HCT116 (cell line): ENCODE data around the gene PTPN1. TPM values are rescaled to one million over a fixed set of nuclear protein-coding genes. Genes with fewer than 3 reads are reported as not detected.

Experiments
- ATAC-seq: fragments of 200-7000 bp; cut with Tn5 transposase; 2 replicates; pipeline ENCODE4 v1.9.1; 2020; ENCODE audit warnings: mild to moderate bottlenecking, moderate library complexity
- BruUV-seq: library from RNA; stranded (reverse); fragments of 400-500 nt; replicated peaks from 2 replicates; lab custom pipeline; 2021; lab: Mats Ljungman, UMichigan
- CTCF ChIA-PET: fragments of 300-600 bp; sonication (Branson Sonifier 250); formaldehyde crosslinking; loops from one replicate; lab custom pipeline; 2021; ENCODE audit warnings: antibody characterized with exemption; lab: Charles Lee
- POLR2A ChIA-PET: fragments of 300-600, 350-600 bp; sonication (Branson Sonifier 250); formaldehyde crosslinking; loops from one replicate; lab custom pipeline; 2021; ENCODE audit warnings: antibody characterized with exemption; lab: Charles Lee
- RAD21 ChIA-PET, 2 experiments: fragments of 300-600 bp; sonication (Branson Sonifier 250); formaldehyde crosslinking; loops; one replicate each; lab custom pipeline; 2023; ENCODE audit warnings: low total read pairs in 2 of 2; ENCODE audit not compliant: uncharacterized antibody in 2 of 2, unreplicated experiment in 2 of 2, low non-redundant PET in 1 of 2; lab: Charles Lee
- DNase-seq: peaks from one replicate; pipeline ENCODE4 v3.0.0-alpha.2; 2010; ENCODE audit warnings: low read depth, low spot score
- H2AFZ ChIP-seq: fragments of 200-600 bp; shearing (Covaris generic), sonication (generic); 2 replicates; pipeline ENCODE4 v1.6.1; 2017; ENCODE audit warnings: low read depth, mixed run types, mixed read lengths, antibody characterized with exemption, low read length; ENCODE audit not compliant: poor library complexity, severe bottlenecking
- H3K27ac ChIP-seq: 2 replicates; pipeline ENCODE4 v1.5.1; 2012; ENCODE audit warnings: low read depth, low read length
- H3K27me3 ChIP-seq: fragments of 200-600 bp; sonication (generic); 2 replicates; pipeline ENCODE4 v1.6.1; 2016; ENCODE audit warnings: mixed run types, low read length, mixed read lengths; ENCODE audit not compliant: insufficient read depth
- H3K36me3 ChIP-seq, 2 experiments: fragments of 200-500 bp in 1 of 2; fragments of 200-600 bp in 1 of 2; sonication (Bioruptor generic) in 1 of 2; sonication (generic) in 1 of 2; 2 replicates each; pipeline versions ENCODE4 v1.5.1 to v1.6.1; 2014 to 2016; ENCODE audit warnings: low read length in 2 of 2, inconsistent platforms in 1 of 2, mixed read lengths in 1 of 2, mixed run types in 1 of 2; ENCODE audit not compliant: insufficient read depth in 2 of 2, control insufficient read depth in 1 of 2
- H3K4me1 ChIP-seq, 2 experiments: fragments of 200-600 bp in 1 of 2; sonication (generic) in 1 of 2; 2 replicates each; pipeline versions ENCODE4 v1.5.1 to v1.6.1; 2012 to 2017; ENCODE audit warnings: low read length in 2 of 2, inconsistent platforms in 1 of 2, mild to moderate bottlenecking in 1 of 2, mixed read lengths in 1 of 2, mixed run types in 1 of 2, moderate library complexity in 1 of 2; ENCODE audit not compliant: insufficient read depth in 2 of 2, control insufficient read depth in 1 of 2
- H3K4me2 ChIP-seq: fragments of 200-600 bp; sonication (generic); 2 replicates; pipeline ENCODE4 v1.6.1; 2017; ENCODE audit warnings: mixed run types, low read length, mixed read lengths
- H3K4me3 ChIP-seq, 2 experiments: fragments of 200-600 bp in 1 of 2; sonication (generic) in 1 of 2; replicated peaks in 1 of 2; 2 replicates each; pipeline ENCODE4 v1.5.1; 2011 to 2016; ENCODE audit warnings: low read length in 2 of 2, control low read depth in 1 of 2, low read depth in 1 of 2, mild to moderate bottlenecking in 1 of 2, mixed read lengths in 1 of 2, mixed run types in 1 of 2
- H3K79me2 ChIP-seq: fragments of 200-600 bp; sonication (generic); 2 replicates; pipeline ENCODE4 v1.6.1; 2017; ENCODE audit warnings: mild to moderate bottlenecking, mixed run types, low read length, moderate library complexity, mixed read lengths; ENCODE audit not compliant: insufficient read depth
- H3K9ac ChIP-seq: fragments of 200-600 bp; sonication (generic); 2 replicates; pipeline ENCODE4 v1.6.1; 2016; ENCODE audit warnings: low read length, mixed read lengths
- H3K9me2 ChIP-seq: fragments of 200-600 bp; sonication (generic), shearing (Covaris generic); 2 replicates; pipeline ENCODE4 v1.6.1; 2017; ENCODE audit warnings: mixed run types, mild to moderate bottlenecking, moderate library complexity; ENCODE audit not compliant: insufficient read depth
- H3K9me3 ChIP-seq, 2 experiments: fragments of 200-500 bp in 1 of 2; fragments of 200-600 bp in 1 of 2; sonication (Bioruptor generic) in 1 of 2; sonication (generic) in 1 of 2; 2 replicates each; pipeline ENCODE4 v1.6.1; 2014 to 2017; ENCODE audit warnings: low read length in 2 of 2, mixed read lengths in 2 of 2, inconsistent platforms in 1 of 2, low read depth in 1 of 2, mild to moderate bottlenecking in 1 of 2, mixed run types in 1 of 2, moderate library complexity in 1 of 2; ENCODE audit not compliant: control insufficient read depth in 1 of 2, insufficient read depth in 1 of 2
- H4K20me1 ChIP-seq: fragments of 200-600 bp; sonication (generic), shearing (Covaris generic); 2 replicates; pipeline ENCODE4 v1.6.1; 2017; ENCODE audit warnings: mixed run types, mild to moderate bottlenecking, moderate library complexity; ENCODE audit not compliant: insufficient read depth
- CBX3 ChIP-seq: IDR thresholded peaks from 2 replicates; pipeline ENCODE4 v1.6.1; 2012; ENCODE audit warnings: low read depth
- CEBPB ChIP-seq: IDR thresholded peaks from 2 replicates; pipeline ENCODE4 v1.6.1; 2012; ENCODE audit warnings: low read depth
- CTCF ChIP-seq, 3 experiments: fragments of 200-600 bp in 1 of 3; sonication (generic) in 1 of 3; IDR thresholded peaks in 2 of 3; conservative IDR thresholded peaks in 1 of 3; 2 replicates each; pipeline ENCODE4 v1.5.1; 2012 to 2017; ENCODE audit warnings: low read depth in 2 of 3, low read length in 2 of 3, antibody characterized with exemption in 1 of 3, borderline replicate concordance in 1 of 3, control low read depth in 1 of 3, mild to moderate bottlenecking in 1 of 3, mixed read lengths in 1 of 3, mixed run types in 1 of 3, moderate library complexity in 1 of 3; ENCODE audit not compliant: insufficient read depth in 1 of 3
- EGR1 ChIP-seq: IDR thresholded peaks from 2 replicates; pipeline ENCODE4 v1.6.1; 2012; ENCODE audit warnings: low read depth
- ELF1 ChIP-seq: IDR thresholded peaks from 2 replicates; pipeline ENCODE4 v1.6.1; 2012; ENCODE audit warnings: low read depth, borderline replicate concordance
- EZH2 ChIP-seq: fragments of 200-600 bp; sonication (generic); IDR thresholded peaks from 2 replicates; pipeline ENCODE4 v1.6.1; 2017; ENCODE audit warnings: antibody characterized with exemption, mixed run types
- EZH2phosphoT487 ChIP-seq: fragments of 200-600 bp; IDR thresholded peaks from 2 replicates; pipeline ENCODE4 v1.6.1; 2018; ENCODE audit warnings: antibody characterized with exemption, borderline replicate concordance
- FOSL1 ChIP-seq: IDR thresholded peaks from 2 replicates; pipeline ENCODE4 v1.6.1; 2012; ENCODE audit warnings: low read depth
- JUND ChIP-seq: IDR thresholded peaks from 2 replicates; pipeline ENCODE4 v1.6.1; 2012
- POLR2A ChIP-seq: IDR thresholded peaks from 2 replicates; pipeline ENCODE4 v1.7.0; 2011; ENCODE audit warnings: borderline replicate concordance; ENCODE audit not compliant: insufficient read depth, insufficient read length; ENCODE audit errors: extremely low read depth
- POLR2AphosphoS5 ChIP-seq: IDR thresholded peaks from 2 replicates; pipeline ENCODE4 v1.6.1; 2011; ENCODE audit warnings: mild to moderate bottlenecking, low read depth, low read length, moderate library complexity
- RAD21 ChIP-seq: IDR thresholded peaks from 2 replicates; pipeline ENCODE4 v1.6.1; 2012; ENCODE audit warnings: low read depth, mild to moderate bottlenecking
- SIN3A ChIP-seq: IDR thresholded peaks from 2 replicates; pipeline ENCODE4 v1.6.1; 2012; ENCODE audit warnings: low read depth
- SRF ChIP-seq: IDR thresholded peaks from 2 replicates; pipeline ENCODE4 v1.6.1; 2012; ENCODE audit warnings: low read depth
- YY1 ChIP-seq: IDR thresholded peaks from 2 replicates; pipeline ENCODE4 v1.6.1; 2011; ENCODE audit warnings: low read length, low read depth, moderate library complexity, mild to moderate bottlenecking; ENCODE audit not compliant: insufficient replicate concordance; ENCODE audit errors: extremely low read depth
- ZFX ChIP-seq: fragments of 450-650 bp; IDR thresholded peaks from 2 replicates; pipeline ENCODE4 v1.6.1; 2017
- ZNF274 ChIP-seq: fragments of 200-500 bp; sonication (Bioruptor generic); IDR thresholded peaks from 2 replicates; pipeline ENCODE4 v1.6.1; 2014; ENCODE audit warnings: mild to moderate bottlenecking, low read depth, low read length, inconsistent platforms
- intact Hi-C: fragments of 100-400 bp; cut with micrococcal nuclease; formaldehyde crosslinking; loops from 2 replicates; pipeline ENCODE4 v1.10.0; 2022
- total RNA-seq: library from RNA; stranded (reverse); gene quantifications from one replicate; pipeline ENCODE4 v1.2.1, GENCODE V29; 2021; ENCODE audit not compliant: unreplicated experiment
- TF ChIP-seq, protein P1 (sequence below): IDR thresholded peaks from 2 replicates; pipeline ENCODE4 v1.6.1; 2012
- TF ChIP-seq, protein P2 (sequence below): IDR thresholded peaks from 2 replicates; pipeline ENCODE4 v1.6.1; 2012

PTPN1 gene
- total RNA-seq, 1 experiment from 2014 or later: 47.5 TPM

- Histone ChIP-seq H3K9ac (no peak overlapping the region), H3K27ac (no peak overlapping the region), H3K9me2 (no peaks in the 10 kb centered on the region), H3K9me3 (no peaks in the 10 kb centered on the region), H2AFZ (no peak overlapping the region), H3K4me3 (no peak overlapping the region), H4K20me1 (no peaks in the 10 kb centered on the region), H3K79me2 (no peaks in the 10 kb centered on the region), H3K4me2 (no peak overlapping the region), H3K4me1 (peaks cover 2 to 4% of the 10 kb centered on the region in 2 experiments; a peak in 1 of 4 replicates), H3K27me3 (no peaks in the 10 kb centered on the region), H3K36me3 (no peaks in the 10 kb centered on the region)
- POLR2A ChIA-PET: no interaction called here
- TF ChIP-seq SRF: no peak
- TF ChIP-seq POLR2AphosphoS5: no peak
- TF ChIP-seq JUND: no peak
- TF ChIP-seq EZH2phosphoT487: no peak
- TF ChIP-seq YY1: no peak
- TF ChIP-seq, protein P1, sequence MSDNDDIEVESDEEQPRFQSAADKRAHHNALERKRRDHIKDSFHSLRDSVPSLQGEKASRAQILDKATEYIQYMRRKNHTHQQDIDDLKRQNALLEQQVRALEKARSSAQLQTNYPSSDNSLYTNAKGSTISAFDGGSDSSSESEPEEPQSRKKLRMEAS: no peak
- TF ChIP-seq FOSL1: no peak
- no peak for TF ChIP-seq EZH2
- TF ChIP-seq RAD21: no peak
- TF ChIP-seq SIN3A: no peak
- no peak for TF ChIP-seq POLR2A
- no peak for TF ChIP-seq CEBPB
- no peak for TF ChIP-seq CTCF (IDR thresholded peaks at IDR 0.05 in 2 of 3, conservative IDR thresholded peaks at IDR 0.05 in 1 of 3; ENCODE audit: borderline replicate concordance in 1 of 3, insufficient read depth in 1 of 3, low read depth in 2 of 3, low read length in 2 of 3)
- no peak for TF ChIP-seq ELF1
- TF ChIP-seq CBX3: no peak
- no peak for TF ChIP-seq ZFX
- no peak for TF ChIP-seq ZNF274
- TF ChIP-seq, protein P2, sequence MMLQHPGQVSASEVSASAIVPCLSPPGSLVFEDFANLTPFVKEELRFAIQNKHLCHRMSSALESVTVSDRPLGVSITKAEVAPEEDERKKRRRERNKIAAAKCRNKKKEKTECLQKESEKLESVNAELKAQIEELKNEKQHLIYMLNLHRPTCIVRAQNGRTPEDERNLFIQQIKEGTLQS: no peak
- no peak for TF ChIP-seq EGR1
- ATAC-seq (no peak), DNase-seq (no peak)
- RAD21 ChIA-PET: no interaction called here
- CTCF ChIA-PET: no interaction called here
- no TSS peak for BruUV-seq
- intact Hi-C loops: no loop called here
Measured at GRCh38 chr20:50601511-50602431, 91.6 kb downstream of the PTPN1 start.
